GM12873 (cell line): Measurements from ENCODE around the gene DKK1.

ENCODE experiments used
- CTCF ChIP-seq: IDR thresholded peaks from 2 replicates; pipeline ENCODE4 v1.5.1; 2012; ENCODE audit warnings: low read depth, mild to moderate bottlenecking, moderate library complexity, low read length, control low read depth; ENCODE audit not compliant: insufficient read depth; ENCODE audit errors: missing control alignments

DKK1 gene

DNA sequence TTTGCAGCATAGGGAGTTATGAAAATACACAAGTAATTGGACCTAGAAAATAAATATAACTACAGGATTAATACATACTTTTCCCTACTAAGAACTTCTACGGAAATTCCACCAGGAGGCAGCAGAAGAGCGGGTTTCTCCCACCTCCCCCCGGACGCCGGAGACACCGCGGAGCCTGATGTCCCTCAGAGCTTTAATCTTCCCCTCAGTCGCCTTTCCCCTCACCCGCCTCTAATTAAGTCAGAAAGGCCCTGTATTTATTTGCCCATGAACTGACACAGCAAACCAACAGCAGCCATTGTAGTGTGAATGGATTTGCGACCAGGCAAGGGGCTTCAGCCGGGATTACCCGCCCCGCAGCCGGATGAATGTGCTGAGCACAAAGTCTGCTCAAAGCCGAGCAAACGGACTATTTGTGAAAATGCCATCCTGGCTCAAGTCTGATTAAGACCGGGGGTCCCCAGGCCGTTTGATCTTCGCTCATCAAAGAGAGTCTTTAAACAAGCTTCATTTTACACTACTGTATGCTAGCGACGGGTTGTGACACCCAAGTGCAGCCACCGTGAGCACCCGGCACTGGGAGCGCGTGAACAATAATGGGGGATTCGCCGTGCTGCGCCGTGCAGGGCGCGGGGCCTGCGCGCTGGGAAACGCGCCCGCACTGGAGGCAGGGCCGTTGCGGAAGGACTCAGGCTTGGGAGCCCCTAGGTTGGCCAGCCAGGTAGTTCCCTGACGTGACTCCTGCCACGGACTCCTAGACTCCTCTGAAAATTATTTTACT, 5.6 kb upstream of the DKK1 start:
- peak; percentile 58 for TF ChIP-seq CTCF

GRCh38 chr10:52312942-52313255, 1.2 kb upstream of the DKK1 start:
- TF ChIP-seq CTCF, result no peak

DNA sequence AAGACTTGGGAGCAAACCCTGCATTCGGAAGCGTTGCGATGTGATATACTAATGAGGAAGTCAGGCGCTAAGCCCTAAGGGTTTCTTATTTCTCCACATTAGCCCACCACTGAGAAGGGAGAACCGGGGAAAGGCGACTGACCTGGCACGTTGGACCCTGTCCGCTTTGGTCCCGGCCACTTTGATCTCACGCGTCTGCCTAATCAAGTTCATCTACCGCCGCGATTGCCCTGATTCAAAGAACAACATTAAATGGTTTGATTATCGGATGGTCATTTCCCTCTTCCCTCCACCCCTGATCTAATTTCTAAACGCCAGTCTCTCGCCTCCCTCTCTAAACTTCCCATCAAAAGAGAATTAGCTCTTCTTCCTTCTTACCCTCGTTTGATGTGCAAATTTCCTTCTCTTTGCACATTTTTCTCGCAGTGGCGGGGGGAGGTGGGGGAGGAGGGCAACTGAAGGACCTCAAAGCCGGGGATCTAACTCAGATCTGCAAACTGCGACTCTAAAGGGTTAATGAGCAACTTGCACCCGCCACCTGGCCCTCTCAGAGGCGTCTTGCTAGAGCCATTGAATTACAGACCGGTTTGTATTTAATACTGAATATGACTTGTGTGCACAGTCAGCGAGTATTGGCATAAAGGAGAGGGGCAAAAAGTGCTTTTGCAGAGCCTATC, 687 bp upstream of the DKK1 start:
- no peak for TF ChIP-seq CTCF

GRCh38 chr10:52314822-52315552, 906 bp downstream of the DKK1 start:
- no peak for TF ChIP-seq CTCF

GRCh38 chr10:52316001-52316400, 1.9 kb downstream of the DKK1 start:
- no peak for TF ChIP-seq CTCF

- no peak for TF ChIP-seq CTCF
Measured at GRCh38 chr10:52316500-52316899, 2.4 kb downstream of the DKK1 start.

GRCh38 chr10:52318136-52318701, 4.1 kb downstream of the DKK1 start:
- TF ChIP-seq CTCF, result no peak
